Measurements from ENCODE around the gene ENPP6.

ENPP6 gene

GRCh38 chr4:184217634-184218033, at the start of gene ENPP6:
ENPP6 (minus strand) TSS chr4:184217873; CDS start chr4:184217819, 54 bp downstream.
- H3F3A ChIP-seq (ENCODE audit: insufficient read depth), result no peaks in the 10 kb centered on the region
- no peak within 1 kb of the TSS for H3K4me3 ChIP-seq (ENCODE audit: insufficient read depth, low read length, poor library complexity, severe bottlenecking)
- no peak within 1 kb of the TSS for H3K4me2 ChIP-seq (ENCODE audit: low read depth, low read length, poor library complexity, severe bottlenecking)
- no peaks in the 10 kb centered on the region for H4K20me1 ChIP-seq (ENCODE audit: low read depth, low read length)
- H3K9ac ChIP-seq (ENCODE audit: low read length), result no peak within 1 kb of the TSS
- TF ChIP-seq EZH2phosphoT487 (conservative IDR thresholded peaks at IDR 0.05; ENCODE audit: low read length), result no peak
- no peak for TF ChIP-seq CTCF (IDR thresholded peaks at IDR 0.05; ENCODE audit: insufficient read depth, low read length, poor library complexity, severe bottlenecking)
- no peaks in the 10 kb centered on the region for H3K79me2 ChIP-seq (ENCODE audit: insufficient read depth, low read length)
- H3K36me3 ChIP-seq (ENCODE audit: low read length), result no peaks in the 10 kb centered on the region
- no peak within 1 kb of the TSS for H3K27ac ChIP-seq (ENCODE audit: low read depth, low read length)
- no peaks in the 10 kb centered on the region for H3K9me2 ChIP-seq (replicated peaks; ENCODE audit: insufficient read depth, low read length)
- no peaks in the 10 kb centered on the region for H3K27me3 ChIP-seq (ENCODE audit: low read length)
- no peak within 1 kb of the TSS for H2AFZ ChIP-seq (ENCODE audit: low read depth, low read length, severe bottlenecking)
- no peaks in the 10 kb centered on the region for H3K9me3 ChIP-seq (ENCODE audit: insufficient read depth, low read length)

GRCh38 chr4:184267206-184267608, 49.5 kb upstream of the ENPP6 start:
- peaks cover 43% of the 10 kb centered on the region for H3F3A ChIP-seq (ENCODE audit: insufficient read depth)
- peak overlapping the region; percentile 88 for H2AFZ ChIP-seq (ENCODE audit: low read depth, low read length, severe bottlenecking)
- H3K4me3 ChIP-seq (ENCODE audit: insufficient read depth, low read length, poor library complexity, severe bottlenecking), result peak overlapping the region; percentile 48
- H4K20me1 ChIP-seq (ENCODE audit: low read depth, low read length), result no peaks in the 10 kb centered on the region
- H3K36me3 ChIP-seq (ENCODE audit: low read length), result no peaks in the 10 kb centered on the region
- TF ChIP-seq EZH2phosphoT487 (conservative IDR thresholded peaks at IDR 0.05; ENCODE audit: low read length), result no peak
- TF ChIP-seq CTCF (IDR thresholded peaks at IDR 0.05; ENCODE audit: insufficient read depth, low read length, poor library complexity, severe bottlenecking), result no peak
- peak overlapping the region; percentile 86 for H3K27ac ChIP-seq (ENCODE audit: low read depth, low read length)
- H3K9me2 ChIP-seq (replicated peaks; ENCODE audit: insufficient read depth, low read length), result no peaks in the 10 kb centered on the region
- no peaks in the 10 kb centered on the region for H3K27me3 ChIP-seq (ENCODE audit: low read length)
- no peaks in the 10 kb centered on the region for H3K9me3 ChIP-seq (ENCODE audit: insufficient read depth, low read length)
- no peaks in the 10 kb centered on the region for H3K79me2 ChIP-seq (ENCODE audit: insufficient read depth, low read length)
- H3K4me2 ChIP-seq (ENCODE audit: low read depth, low read length, poor library complexity, severe bottlenecking), result peak overlapping the region; percentile 70
- H3K9ac ChIP-seq (ENCODE audit: low read length), result peak overlapping the region; percentile 59

DNA sequence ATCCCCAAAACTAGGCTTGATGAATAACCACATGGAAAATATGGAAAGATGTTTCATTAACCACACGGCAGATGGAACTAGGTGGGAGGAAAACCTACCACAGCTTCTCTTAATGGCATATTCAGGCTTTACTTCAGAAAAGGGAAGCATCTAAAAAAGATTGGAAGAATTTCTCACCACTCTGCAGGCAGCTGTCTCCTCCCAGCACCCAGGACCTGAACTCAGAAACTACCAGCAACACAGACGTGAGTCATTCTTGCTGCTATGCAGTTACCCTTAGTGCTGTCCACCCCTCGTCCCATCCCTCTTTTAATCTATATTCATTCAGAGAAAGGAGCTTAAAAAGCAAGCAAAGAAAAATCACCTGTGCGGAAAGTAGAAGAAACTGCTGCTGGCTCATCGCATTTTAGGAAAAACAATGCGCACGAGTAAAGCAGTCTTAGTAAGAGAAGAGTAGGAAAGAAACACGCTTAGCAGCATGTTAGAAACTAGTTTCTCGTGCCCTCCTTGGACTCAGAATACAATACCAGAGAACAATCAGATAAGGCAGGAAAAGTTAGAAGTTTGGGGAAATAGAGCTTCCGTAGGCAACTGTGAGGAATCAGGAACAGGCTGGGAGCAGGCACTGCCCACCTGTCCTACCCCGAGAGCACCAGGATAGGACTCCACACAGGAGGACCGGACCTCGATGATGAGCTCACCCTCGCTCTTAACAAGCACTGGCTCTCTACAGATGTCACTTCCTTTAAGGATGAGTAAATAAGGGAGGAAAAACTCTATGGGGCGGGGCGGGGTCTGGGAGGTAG, 48.1 kb upstream of the ENPP6 start:
- Histone ChIP-seq H3K9ac (ENCODE audit: low read length) (peak overlapping the region; percentile 11), H3K4me2 (ENCODE audit: low read depth, low read length, poor library complexity, severe bottlenecking) (peak overlapping the region; percentile 36), H2AFZ (ENCODE audit: low read depth, low read length, severe bottlenecking) (peak overlapping the region; percentile 61), H4K20me1 (ENCODE audit: low read depth, low read length) (no peaks in the 10 kb centered on the region), H3K27me3 (ENCODE audit: low read length) (no peaks in the 10 kb centered on the region), H3K79me2 (ENCODE audit: insufficient read depth, low read length) (no peaks in the 10 kb centered on the region), H3K9me3 (ENCODE audit: insufficient read depth, low read length) (no peaks in the 10 kb centered on the region), H3F3A (ENCODE audit: insufficient read depth) (peaks cover 43% of the 10 kb centered on the region), H3K27ac (ENCODE audit: low read depth, low read length) (peak overlapping the region; percentile 86), H3K36me3 (ENCODE audit: low read length) (no peaks in the 10 kb centered on the region), H3K9me2 (replicated peaks; ENCODE audit: insufficient read depth, low read length) (no peaks in the 10 kb centered on the region), H3K4me3 (ENCODE audit: insufficient read depth, low read length, poor library complexity, severe bottlenecking) (peak overlapping the region; percentile 0)
- no peak for TF ChIP-seq CTCF (IDR thresholded peaks at IDR 0.05; ENCODE audit: insufficient read depth, low read length, poor library complexity, severe bottlenecking)
- TF ChIP-seq EZH2phosphoT487 (conservative IDR thresholded peaks at IDR 0.05; ENCODE audit: low read length), result no peak
